ENCODE measurements around the gene TTC27. TPM values are rescaled to one million over a fixed set of nuclear protein-coding genes. Genes with fewer than 3 reads are reported as not detected.

TTC27 gene
- total RNA-seq, 2 donors from 2014 or later: 16.4 to 20.3 TPM

- no peaks in the 10 kb centered on the region for H3K4me1 ChIP-seq (ENCODE audit: control insufficient read depth, insufficient read depth, low read length)
- H3K27me3 Mint-ChIP-seq (ENCODE audit: insufficient read depth): no peaks in the 10 kb centered on the region
- WGBS, 2 experiments (ENCODE audit: insufficient coverage in 1 of 2, insufficient read length in 1 of 2): 86 to 96% methylated on average over 3 to 4 of the region's 4 CpGs
Measured at GRCh38 chr2:32851777-32852439, 224.1 kb downstream of the TTC27 start.

GRCh38 chr2:32852856-32853255 lies 225.0 kb downstream of the TTC27 start:
- no peak for TF ChIP-seq CTCF (conservative IDR thresholded peaks at IDR 0.05)
- Mint-ChIP-seq H3K27ac (no peak overlapping the region), H3K36me3 (ENCODE audit: low read depth) (no peaks in the 10 kb centered on the region), H3K4me1 (no peaks in the 10 kb centered on the region), H3K27me3 (ENCODE audit: insufficient read depth) (no peaks in the 10 kb centered on the region), H3K9me3 (no peaks in the 10 kb centered on the region), H3K4me3 (no peak overlapping the region)
- 86 to 97% methylated on average over 4 to 5 of the region's 5 CpGs for WGBS, 2 experiments (ENCODE audit: insufficient coverage in 1 of 2, insufficient read length in 1 of 2)
- no peak overlapping the region for H3K27ac ChIP-seq (ENCODE audit: low read depth, low read length)
- H3K27me3 ChIP-seq (ENCODE audit: control insufficient read depth, insufficient read depth, low read length, poor library complexity, severe bottlenecking): no peaks in the 10 kb centered on the region
- H3K9me3 ChIP-seq (ENCODE audit: control insufficient read depth, low read length): no peaks in the 10 kb centered on the region
- H3K9ac ChIP-seq (ENCODE audit: extremely low read depth, low read length, poor library complexity, severe bottlenecking): no peak overlapping the region
- H3K4me1 ChIP-seq (ENCODE audit: control insufficient read depth, insufficient read depth, low read length): no peaks in the 10 kb centered on the region
- no peaks in the 10 kb centered on the region for H3K36me3 ChIP-seq (ENCODE audit: control insufficient read depth, insufficient read depth, low read length)
- DNase-seq: no peak
- H3K4me3 ChIP-seq (ENCODE audit: low read length): no peak overlapping the region

More at GRCh38 chr2:32851777-32852439, 224.1 kb downstream of the TTC27 start:
- Mint-ChIP-seq H3K27ac (no peak overlapping the region), H3K4me3 (no peak overlapping the region), H3K4me1 (no peaks in the 10 kb centered on the region), H3K9me3 (no peaks in the 10 kb centered on the region), H3K36me3 (ENCODE audit: low read depth) (no peaks in the 10 kb centered on the region)
- Histone ChIP-seq H3K9me3 (ENCODE audit: control insufficient read depth, low read length) (no peaks in the 10 kb centered on the region), H3K27me3 (ENCODE audit: control insufficient read depth, insufficient read depth, low read length, poor library complexity, severe bottlenecking) (no peaks in the 10 kb centered on the region), H3K27ac (ENCODE audit: low read depth, low read length) (no peak overlapping the region), H3K9ac (ENCODE audit: extremely low read depth, low read length, poor library complexity, severe bottlenecking) (no peak overlapping the region), H3K36me3 (ENCODE audit: control insufficient read depth, insufficient read depth, low read length) (no peaks in the 10 kb centered on the region), H3K4me3 (ENCODE audit: low read length) (no peak overlapping the region)
- DNase-seq: no peak
- no peak for TF ChIP-seq CTCF (conservative IDR thresholded peaks at IDR 0.05)

GRCh38 chr2:32856891-32857290 lies 229.0 kb downstream of the TTC27 start:
- no peak overlapping the region for H3K4me3 Mint-ChIP-seq
- no peak for DNase-seq
- WGBS, 2 experiments (ENCODE audit: insufficient coverage in 1 of 2, insufficient read length in 1 of 2): 55 to 78% methylated on average over 3 of the region's 3 CpGs

More at GRCh38 chr2:32856891-32857290, 229.0 kb downstream of the TTC27 start:
- no peaks in the 10 kb centered on the region for H3K4me1 ChIP-seq (ENCODE audit: control insufficient read depth, insufficient read depth, low read length)
- H3K36me3 ChIP-seq (ENCODE audit: control insufficient read depth, insufficient read depth, low read length): no peaks in the 10 kb centered on the region
- no peaks in the 10 kb centered on the region for H3K9me3 ChIP-seq (ENCODE audit: control insufficient read depth, low read length)
- no peak overlapping the region for H3K9ac ChIP-seq (ENCODE audit: extremely low read depth, low read length, poor library complexity, severe bottlenecking)
- Mint-ChIP-seq H3K36me3 (ENCODE audit: low read depth) (no peaks in the 10 kb centered on the region), H3K4me1 (no peaks in the 10 kb centered on the region), H3K27me3 (ENCODE audit: insufficient read depth) (no peaks in the 10 kb centered on the region), H3K9me3 (peaks cover 2% of the 10 kb centered on the region), H3K27ac (no peak overlapping the region)
- no peak overlapping the region for H3K4me3 ChIP-seq (ENCODE audit: low read length)
- H3K27me3 ChIP-seq (ENCODE audit: control insufficient read depth, insufficient read depth, low read length, poor library complexity, severe bottlenecking): no peaks in the 10 kb centered on the region
- H3K27ac ChIP-seq (ENCODE audit: low read depth, low read length): no peak overlapping the region
- no peak for TF ChIP-seq CTCF (conservative IDR thresholded peaks at IDR 0.05)

Measured in endodermal cell (in vitro differentiated cells).